Measurements from ENCODE around the gene ARHGEF28.

DNA sequence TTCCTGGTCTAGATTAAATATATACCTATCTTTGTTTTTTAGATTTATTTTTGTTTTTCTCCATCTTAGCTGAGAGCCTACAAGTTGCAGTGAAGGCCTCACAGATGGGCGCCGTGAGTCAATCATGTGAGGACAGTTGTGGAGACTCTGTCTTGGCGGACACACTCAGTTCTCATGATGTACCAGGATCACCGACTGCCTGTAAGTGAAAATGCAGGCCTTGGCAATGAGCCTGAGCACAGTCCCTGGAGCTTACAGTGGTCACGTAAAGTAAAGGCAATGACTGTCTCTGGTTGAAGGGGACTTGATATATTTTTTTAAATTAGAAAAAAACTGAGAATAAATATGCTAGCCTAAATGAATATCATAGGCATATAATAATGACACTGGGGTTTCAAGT, 271.9 kb downstream of the ARHGEF28 start:
- TF ChIP-seq, protein P1, sequence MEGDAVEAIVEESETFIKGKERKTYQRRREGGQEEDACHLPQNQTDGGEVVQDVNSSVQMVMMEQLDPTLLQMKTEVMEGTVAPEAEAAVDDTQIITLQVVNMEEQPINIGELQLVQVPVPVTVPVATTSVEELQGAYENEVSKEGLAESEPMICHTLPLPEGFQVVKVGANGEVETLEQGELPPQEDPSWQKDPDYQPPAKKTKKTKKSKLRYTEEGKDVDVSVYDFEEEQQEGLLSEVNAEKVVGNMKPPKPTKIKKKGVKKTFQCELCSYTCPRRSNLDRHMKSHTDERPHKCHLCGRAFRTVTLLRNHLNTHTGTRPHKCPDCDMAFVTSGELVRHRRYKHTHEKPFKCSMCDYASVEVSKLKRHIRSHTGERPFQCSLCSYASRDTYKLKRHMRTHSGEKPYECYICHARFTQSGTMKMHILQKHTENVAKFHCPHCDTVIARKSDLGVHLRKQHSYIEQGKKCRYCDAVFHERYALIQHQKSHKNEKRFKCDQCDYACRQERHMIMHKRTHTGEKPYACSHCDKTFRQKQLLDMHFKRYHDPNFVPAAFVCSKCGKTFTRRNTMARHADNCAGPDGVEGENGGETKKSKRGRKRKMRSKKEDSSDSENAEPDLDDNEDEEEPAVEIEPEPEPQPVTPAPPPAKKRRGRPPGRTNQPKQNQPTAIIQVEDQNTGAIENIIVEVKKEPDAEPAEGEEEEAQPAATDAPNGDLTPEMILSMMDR (IDR thresholded peaks at IDR 0.05), result no peak
- no peak for TF ChIP-seq EZH2 (IDR thresholded peaks at IDR 0.05; ENCODE audit: borderline replicate concordance, insufficient read depth, low read depth, low read length, poor library complexity, severe bottlenecking)

Data from B cell (primary cell).